ENCODE results near the gene MAT2A.
"Not testable (repeated sequence)": the region's sequence is repeated elsewhere in the genome, so short reads cannot be mapped to it uniquely, and the experiment has no call there.

MAT2A gene

GRCh38 chr2:85524336-85524908 is 14.5 kb upstream of the MAT2A start:
- no peak for DNase-seq (ENCODE audit: low read depth, low spot score)

GRCh38 chr2:85525029-85525428 is 13.9 kb upstream of the MAT2A start:
- no peak for DNase-seq (ENCODE audit: low read depth, low spot score)

- no peak for DNase-seq (ENCODE audit: low read depth, low spot score)
These were observed 13.4 kb upstream of the MAT2A start for GRCh38 chr2:85525567-85525966.

GRCh38 chr2:85527787-85528186 is 11.2 kb upstream of the MAT2A start:
- no peak for DNase-seq (ENCODE audit: low read depth, low spot score)

GRCh38 chr2:85528355-85528754 is 10.6 kb upstream of the MAT2A start:
- no peak for DNase-seq (ENCODE audit: low read depth, low spot score)

- no peak for DNase-seq (ENCODE audit: low read depth, low spot score)
These were observed 9.2 kb upstream of the MAT2A start for GRCh38 chr2:85529809-85530208.

- DNase-seq (ENCODE audit: low read depth, low spot score): no peak
These were observed 7.4 kb upstream of the MAT2A start for GRCh38 chr2:85531589-85531988.

- DNase-seq (ENCODE audit: low read depth, low spot score): no peak
These were observed 4.9 kb upstream of the MAT2A start for GRCh38 chr2:85534099-85534498.

- DNase-seq (ENCODE audit: low read depth, low spot score): no peak
These were observed 4.1 kb upstream of the MAT2A start for GRCh38 chr2:85534881-85535280.

- DNase-seq (ENCODE audit: low read depth, low spot score): no peak
These were observed 2.5 kb upstream of the MAT2A start for GRCh38 chr2:85536479-85536878.

GRCh38 chr2:85537600-85538506 is 1.1 kb upstream of the MAT2A start:
- no peak for DNase-seq (ENCODE audit: low read depth, low spot score)

GRCh38 chr2:85539361-85540132 is 579 bp downstream of the MAT2A start:
- no peak for DNase-seq (ENCODE audit: low read depth, low spot score)

GRCh38 chr2:85540133-85540648 is 1.2 kb downstream of the MAT2A start:
- no peak for DNase-seq (ENCODE audit: low read depth, low spot score)

- DNase-seq (ENCODE audit: low read depth, low spot score): no peak
These were observed 2.3 kb downstream of the MAT2A start for GRCh38 chr2:85541262-85541661.

- no peak for DNase-seq (ENCODE audit: low read depth, low spot score)
These were observed 2.9 kb downstream of the MAT2A start for GRCh38 chr2:85541753-85542457.

- no peak for DNase-seq (ENCODE audit: low read depth, low spot score)
These were observed 3.8 kb downstream of the MAT2A start for GRCh38 chr2:85542777-85543176.

GRCh38 chr2:85544254-85544691 is 5.3 kb downstream of the MAT2A start:
- not testable (repeated sequence) for DNase-seq (ENCODE audit: low read depth, low spot score)

GRCh38 chr2:85544915-85545779 is 6.2 kb downstream of the MAT2A start:
- DNase-seq (ENCODE audit: low read depth, low spot score): not testable (repeated sequence)

GRCh38 chr2:85545780-85546240 is 6.8 kb downstream of the MAT2A start:
- DNase-seq (ENCODE audit: low read depth, low spot score): no peak

- no peak for DNase-seq (ENCODE audit: low read depth, low spot score)
These were observed 8.3 kb downstream of the MAT2A start for GRCh38 chr2:85547089-85547858.
